ENCODE measurements around the gene MAP7D2.

The MAP7D2 gene

DNA sequence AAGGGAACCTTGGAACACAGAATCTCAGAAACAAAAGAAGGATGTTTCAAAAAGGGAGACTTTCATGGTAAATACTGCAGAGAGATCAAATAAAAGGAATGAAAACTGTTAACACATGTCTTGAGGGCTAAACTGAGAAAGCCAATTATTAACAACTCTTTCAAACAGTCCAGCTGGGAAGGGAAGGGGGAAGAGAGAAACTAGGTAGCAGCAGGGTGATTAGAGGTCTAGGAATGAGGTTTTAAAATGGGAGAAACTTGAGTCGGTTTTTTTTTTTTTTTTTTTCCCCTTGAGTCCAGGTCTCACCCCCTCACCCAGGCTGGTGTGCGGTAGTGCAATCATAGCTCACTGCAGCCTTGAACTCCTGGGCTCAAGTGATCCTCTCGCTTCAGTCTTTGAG is 130.2 kb downstream of the MAP7D2 start:
- H3K27me3 ChIP-seq (ENCODE audit: control insufficient read depth, insufficient read depth, low read length) = no peaks in the 10 kb centered on the region
- peaks cover 4% of the 10 kb centered on the region for H3K4me1 ChIP-seq (ENCODE audit: control insufficient read depth, insufficient read depth, low read length)
- H3K9ac ChIP-seq (ENCODE audit: low read length) = no peak overlapping the region
- H3K4me3 ChIP-seq (ENCODE audit: low read length) = no peak overlapping the region
- H3K36me3 ChIP-seq (ENCODE audit: control insufficient read depth, insufficient read depth, low read length) = no peaks in the 10 kb centered on the region
- no peaks in the 10 kb centered on the region for H3K9me3 ChIP-seq (ENCODE audit: control insufficient read depth, low read length)

DNA sequence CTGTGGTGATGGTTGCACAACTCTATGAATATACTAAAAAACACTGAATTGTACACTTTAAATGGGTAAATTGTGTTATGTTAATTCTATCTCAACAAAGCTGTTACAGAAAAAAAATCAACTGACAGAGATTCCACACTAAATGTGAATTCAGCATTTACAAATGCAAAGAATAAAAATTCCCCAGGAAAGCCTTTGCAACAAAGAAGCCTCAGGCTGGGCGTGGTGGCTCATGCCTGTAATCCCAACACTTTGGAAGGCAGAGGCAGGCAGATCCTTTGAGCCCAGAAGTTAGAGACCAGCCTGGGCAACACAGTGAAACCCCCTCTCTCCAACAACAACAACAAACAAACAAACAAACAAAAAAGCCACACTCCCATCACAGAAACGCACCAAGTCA is 134.8 kb downstream of the MAP7D2 start:
- no peaks in the 10 kb centered on the region for H3K36me3 ChIP-seq (ENCODE audit: control insufficient read depth, insufficient read depth, low read length)
- no peaks in the 10 kb centered on the region for H3K4me1 ChIP-seq (ENCODE audit: control insufficient read depth, insufficient read depth, low read length)
- H3K27me3 ChIP-seq (ENCODE audit: control insufficient read depth, insufficient read depth, low read length) = no peaks in the 10 kb centered on the region
- H3K9ac ChIP-seq (ENCODE audit: low read length) = no peak overlapping the region
- H3K9me3 ChIP-seq (ENCODE audit: control insufficient read depth, low read length) = no peaks in the 10 kb centered on the region
- no peak overlapping the region for H3K4me3 ChIP-seq (ENCODE audit: low read length)

DNA sequence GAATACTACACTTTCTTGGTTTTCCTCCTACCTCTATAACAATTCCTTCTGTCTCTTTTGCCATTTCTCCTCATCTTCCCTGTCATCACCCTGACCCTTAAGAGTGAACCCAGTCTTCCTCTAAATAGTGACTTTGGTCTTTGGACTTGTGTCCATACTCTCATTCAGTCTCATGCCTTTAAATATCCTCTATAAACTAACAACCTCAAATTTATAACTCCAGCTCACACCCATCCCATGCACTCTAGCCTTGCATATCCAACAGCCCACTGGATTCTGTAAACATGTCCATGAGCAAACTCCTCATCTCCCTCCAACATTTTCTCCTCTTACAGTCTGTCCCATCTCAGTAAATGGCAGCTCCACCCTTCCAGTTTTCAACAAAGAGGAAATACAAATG is 140.9 kb downstream of the MAP7D2 start:
- H3K4me1 ChIP-seq (ENCODE audit: control insufficient read depth, insufficient read depth, low read length) = no peaks in the 10 kb centered on the region
- H3K9ac ChIP-seq (ENCODE audit: low read length) = no peak overlapping the region
- no peaks in the 10 kb centered on the region for H3K9me3 ChIP-seq (ENCODE audit: control insufficient read depth, low read length)
- no peak overlapping the region for H3K4me3 ChIP-seq (ENCODE audit: low read length)
- no peaks in the 10 kb centered on the region for H3K36me3 ChIP-seq (ENCODE audit: control insufficient read depth, insufficient read depth, low read length)
- no peaks in the 10 kb centered on the region for H3K27me3 ChIP-seq (ENCODE audit: control insufficient read depth, insufficient read depth, low read length)

- no peaks in the 10 kb centered on the region for H3K4me1 ChIP-seq (ENCODE audit: control insufficient read depth, insufficient read depth, low read length)
- no peak overlapping the region for H3K4me3 ChIP-seq (ENCODE audit: low read length)
Observed at GRCh38 chrX:19972984-19973383, 143.7 kb downstream of the MAP7D2 start.

DNA sequence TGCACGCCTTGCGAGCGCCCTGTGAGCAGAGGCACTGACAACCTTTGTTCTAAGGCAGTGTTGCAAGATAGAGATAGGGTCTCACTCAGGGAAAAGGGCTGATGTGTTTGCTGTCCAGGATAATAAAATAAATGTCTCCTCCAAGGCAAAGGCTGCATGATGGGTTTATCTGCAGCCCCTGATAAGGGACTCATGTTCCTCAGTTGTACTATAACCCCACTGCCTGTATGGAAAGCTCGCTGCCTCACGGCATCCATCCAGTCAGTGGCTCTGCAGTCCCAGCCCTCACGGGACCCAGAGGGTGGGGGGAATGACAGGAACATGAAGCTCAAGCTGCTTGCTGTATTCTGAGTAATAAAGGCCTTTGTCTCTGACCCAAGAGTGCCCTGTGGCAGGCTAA is 148.4 kb downstream of the MAP7D2 start:
- H3K4me1 ChIP-seq (ENCODE audit: control insufficient read depth, insufficient read depth, low read length) = no peaks in the 10 kb centered on the region
- no peak overlapping the region for H3K4me3 ChIP-seq (ENCODE audit: low read length)
- H3K9me3 ChIP-seq (ENCODE audit: control insufficient read depth, low read length) = no peaks in the 10 kb centered on the region
- H3K27me3 ChIP-seq (ENCODE audit: control insufficient read depth, insufficient read depth, low read length) = no peaks in the 10 kb centered on the region
- no peak overlapping the region for H3K9ac ChIP-seq (ENCODE audit: low read length)
- H3K36me3 ChIP-seq (ENCODE audit: control insufficient read depth, insufficient read depth, low read length) = no peaks in the 10 kb centered on the region

More at GRCh38 chrX:19972984-19973383, 143.7 kb downstream of the MAP7D2 start:
- Histone ChIP-seq H3K27me3 (ENCODE audit: control insufficient read depth, insufficient read depth, low read length) (no peaks in the 10 kb centered on the region), H3K36me3 (ENCODE audit: control insufficient read depth, insufficient read depth, low read length) (no peaks in the 10 kb centered on the region), H3K9me3 (ENCODE audit: control insufficient read depth, low read length) (no peaks in the 10 kb centered on the region), H3K9ac (ENCODE audit: low read length) (no peak overlapping the region)

DNA sequence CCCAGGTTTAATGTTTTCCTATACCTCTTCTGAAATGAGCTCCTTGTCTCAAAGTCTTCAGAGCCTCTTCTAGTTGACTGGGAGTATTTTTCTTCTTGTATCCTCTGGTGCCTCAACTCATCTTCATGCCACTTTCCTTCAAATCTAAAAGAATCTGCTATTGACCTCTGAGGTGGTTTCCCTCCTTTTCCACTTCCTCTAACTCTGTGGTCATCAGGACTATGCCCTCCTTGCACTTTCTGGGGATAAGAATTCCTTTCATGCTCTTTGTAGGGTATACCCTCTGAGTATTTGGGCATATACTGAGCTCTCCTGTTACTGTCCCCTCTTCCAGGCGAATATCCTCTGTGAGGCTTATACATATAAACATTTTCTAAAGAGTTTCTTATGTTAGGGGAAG is 150.7 kb downstream of the MAP7D2 start:
- H3K4me1 ChIP-seq (ENCODE audit: control insufficient read depth, insufficient read depth, low read length) = no peaks in the 10 kb centered on the region
- H3K27me3 ChIP-seq (ENCODE audit: control insufficient read depth, insufficient read depth, low read length) = no peaks in the 10 kb centered on the region
- no peak overlapping the region for H3K9ac ChIP-seq (ENCODE audit: low read length)
- H3K36me3 ChIP-seq (ENCODE audit: control insufficient read depth, insufficient read depth, low read length) = no peaks in the 10 kb centered on the region
- no peak overlapping the region for H3K4me3 ChIP-seq (ENCODE audit: low read length)
- H3K9me3 ChIP-seq (ENCODE audit: control insufficient read depth, low read length) = no peaks in the 10 kb centered on the region

DNA sequence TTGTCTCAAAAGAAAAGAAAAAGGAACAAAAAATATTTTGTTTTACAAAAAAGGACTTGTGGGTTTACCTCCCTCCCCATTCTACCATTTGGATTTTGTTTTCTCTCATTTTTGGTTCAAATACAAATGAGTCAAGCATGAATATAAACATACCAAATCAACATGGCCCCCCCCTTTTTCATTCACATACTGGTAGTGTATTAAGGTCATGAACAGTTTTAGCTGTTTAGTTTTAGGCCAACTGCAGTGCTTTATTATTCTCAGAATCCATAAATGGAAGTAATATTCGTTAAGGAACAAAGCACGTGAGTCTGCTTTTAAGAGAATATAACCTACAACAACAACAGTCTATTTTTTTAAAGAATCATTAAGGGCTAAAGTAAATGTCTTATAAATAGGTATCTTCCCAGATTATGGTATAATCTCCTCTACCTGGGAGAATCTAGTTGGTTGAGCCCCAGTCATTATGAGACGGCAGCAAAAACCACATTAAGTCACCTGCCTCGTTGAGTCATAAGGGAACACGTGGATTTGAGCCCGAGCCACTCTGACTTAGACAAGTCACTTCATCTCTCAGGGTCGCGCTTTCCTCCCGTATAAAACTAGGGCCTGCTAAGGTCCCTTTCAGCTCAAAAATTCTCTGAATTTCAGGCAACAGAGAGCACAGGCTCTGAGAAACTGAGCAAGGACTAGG is 152.5 kb downstream of the MAP7D2 start:
- Histone ChIP-seq H3K4me1 (ENCODE audit: control insufficient read depth, insufficient read depth, low read length) (no peaks in the 10 kb centered on the region), H3K9ac (ENCODE audit: low read length) (no peak overlapping the region), H3K9me3 (ENCODE audit: control insufficient read depth, low read length) (no peaks in the 10 kb centered on the region), H3K27me3 (ENCODE audit: control insufficient read depth, insufficient read depth, low read length) (no peaks in the 10 kb centered on the region), H3K4me3 (ENCODE audit: low read length) (no peak overlapping the region), H3K36me3 (ENCODE audit: control insufficient read depth, insufficient read depth, low read length) (no peaks in the 10 kb centered on the region)

- Histone ChIP-seq H3K9ac (ENCODE audit: low read length) (no peak overlapping the region), H3K4me3 (ENCODE audit: low read length) (no peak overlapping the region), H3K36me3 (ENCODE audit: control insufficient read depth, insufficient read depth, low read length) (no peaks in the 10 kb centered on the region), H3K4me1 (ENCODE audit: control insufficient read depth, insufficient read depth, low read length) (no peaks in the 10 kb centered on the region), H3K27me3 (ENCODE audit: control insufficient read depth, insufficient read depth, low read length) (no peaks in the 10 kb centered on the region), H3K9me3 (ENCODE audit: control insufficient read depth, low read length) (no peaks in the 10 kb centered on the region)
Observed at GRCh38 chrX:19960913-19961312, 155.8 kb downstream of the MAP7D2 start.

- no peaks in the 10 kb centered on the region for H3K27me3 ChIP-seq (ENCODE audit: control insufficient read depth, insufficient read depth, low read length)
Observed at GRCh38 chrX:19958552-19959486, 157.9 kb downstream of the MAP7D2 start.

DNA sequence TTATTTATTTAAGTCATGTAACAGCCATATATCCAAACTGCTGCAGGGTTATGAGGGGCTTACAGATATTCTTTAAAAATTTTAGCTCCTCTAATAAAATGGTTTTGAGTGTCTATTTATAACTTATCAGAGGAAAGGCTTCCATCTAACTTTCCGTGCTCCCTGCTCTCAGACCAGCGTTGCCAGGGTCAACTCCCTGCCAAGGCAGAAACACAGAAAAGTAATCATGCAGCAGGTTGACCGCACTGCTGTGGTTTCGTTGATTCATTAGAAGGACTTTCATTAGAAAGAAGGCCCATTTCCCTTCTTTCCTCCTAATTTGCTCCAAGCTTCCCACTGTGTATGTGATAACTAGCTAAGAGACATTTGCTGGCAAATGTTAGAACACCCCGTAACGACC is 159.8 kb downstream of the MAP7D2 start:
- Histone ChIP-seq H3K9me3 (ENCODE audit: control insufficient read depth, low read length) (no peaks in the 10 kb centered on the region), H3K9ac (ENCODE audit: low read length) (no peak overlapping the region), H3K4me1 (ENCODE audit: control insufficient read depth, insufficient read depth, low read length) (no peaks in the 10 kb centered on the region), H3K4me3 (ENCODE audit: low read length) (no peak overlapping the region), H3K27me3 (ENCODE audit: control insufficient read depth, insufficient read depth, low read length) (no peaks in the 10 kb centered on the region), H3K36me3 (ENCODE audit: control insufficient read depth, insufficient read depth, low read length) (no peaks in the 10 kb centered on the region)

More at GRCh38 chrX:19958552-19959486, 157.9 kb downstream of the MAP7D2 start:
- H3K4me1 ChIP-seq (ENCODE audit: control insufficient read depth, insufficient read depth, low read length) = no peaks in the 10 kb centered on the region
- no peaks in the 10 kb centered on the region for H3K9me3 ChIP-seq (ENCODE audit: control insufficient read depth, low read length)
- no peak overlapping the region for H3K4me3 ChIP-seq (ENCODE audit: low read length)
- H3K36me3 ChIP-seq (ENCODE audit: control insufficient read depth, insufficient read depth, low read length) = no peaks in the 10 kb centered on the region
- no peak overlapping the region for H3K9ac ChIP-seq (ENCODE audit: low read length)

Measured in mucosa of stomach (tissue), 1 donor.